ENCODE results near the gene DSE.

Gene DSE

DNA sequence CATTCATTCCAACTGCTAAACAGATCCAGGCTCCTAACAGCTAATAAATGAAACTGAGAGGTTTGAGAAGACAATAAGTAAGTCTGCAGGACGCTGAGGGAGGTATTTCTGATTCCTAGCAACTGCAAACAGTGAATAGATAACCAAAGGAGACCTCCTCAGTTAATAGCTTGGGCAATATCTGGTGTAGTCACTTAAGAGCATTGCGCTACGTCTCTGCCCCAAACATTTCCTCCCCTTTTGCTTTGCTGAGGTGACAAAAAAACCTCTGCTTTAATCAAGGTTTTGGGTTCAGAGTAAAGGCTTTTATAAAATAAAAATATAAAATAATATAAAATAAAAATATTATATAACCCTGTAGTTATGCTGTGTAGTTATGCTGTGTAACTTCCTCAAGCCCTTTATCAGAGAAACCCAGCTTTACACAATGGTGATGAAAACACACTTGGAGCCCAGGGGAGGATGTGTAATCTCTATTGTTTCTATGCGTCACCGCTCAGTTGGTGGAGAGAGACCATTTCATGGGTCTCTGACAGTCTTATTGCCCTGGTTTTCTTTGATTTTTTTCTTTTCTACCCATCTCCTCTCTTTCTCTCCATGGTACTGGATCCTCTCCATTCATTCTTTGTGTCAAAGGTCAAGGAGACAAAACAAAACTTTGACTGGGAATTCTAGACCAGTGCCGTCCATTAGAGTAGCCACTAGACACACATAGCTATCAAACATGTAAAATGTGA lies 121.8 kb downstream of the DSE start:
- TF ChIP-seq, protein P1, sequence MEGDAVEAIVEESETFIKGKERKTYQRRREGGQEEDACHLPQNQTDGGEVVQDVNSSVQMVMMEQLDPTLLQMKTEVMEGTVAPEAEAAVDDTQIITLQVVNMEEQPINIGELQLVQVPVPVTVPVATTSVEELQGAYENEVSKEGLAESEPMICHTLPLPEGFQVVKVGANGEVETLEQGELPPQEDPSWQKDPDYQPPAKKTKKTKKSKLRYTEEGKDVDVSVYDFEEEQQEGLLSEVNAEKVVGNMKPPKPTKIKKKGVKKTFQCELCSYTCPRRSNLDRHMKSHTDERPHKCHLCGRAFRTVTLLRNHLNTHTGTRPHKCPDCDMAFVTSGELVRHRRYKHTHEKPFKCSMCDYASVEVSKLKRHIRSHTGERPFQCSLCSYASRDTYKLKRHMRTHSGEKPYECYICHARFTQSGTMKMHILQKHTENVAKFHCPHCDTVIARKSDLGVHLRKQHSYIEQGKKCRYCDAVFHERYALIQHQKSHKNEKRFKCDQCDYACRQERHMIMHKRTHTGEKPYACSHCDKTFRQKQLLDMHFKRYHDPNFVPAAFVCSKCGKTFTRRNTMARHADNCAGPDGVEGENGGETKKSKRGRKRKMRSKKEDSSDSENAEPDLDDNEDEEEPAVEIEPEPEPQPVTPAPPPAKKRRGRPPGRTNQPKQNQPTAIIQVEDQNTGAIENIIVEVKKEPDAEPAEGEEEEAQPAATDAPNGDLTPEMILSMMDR (IDR thresholded peaks at IDR 0.05), result no peak
